H9 (cell line): Measurements from ENCODE around the gene TMEM220. TPM values are rescaled to one million over a fixed set of nuclear protein-coding genes. Genes with fewer than 3 reads are reported as not detected.

Experiments used
- DNase-seq: peaks from one replicate; pipeline ENCODE4 v3.0.0-alpha.2; 2017
- H2AFZ ChIP-seq: one replicate; pipeline ENCODE4 v1.6.1; 2013; ENCODE audit warnings: mild to moderate bottlenecking, low read length, control low read depth, moderate library complexity
- H2AK5ac ChIP-seq: 2 replicates; pipeline ENCODE4 v1.6.1; 2013; ENCODE audit warnings: low read length, control low read depth, mixed read lengths; ENCODE audit not compliant: insufficient read length
- H2BK120ac ChIP-seq: one replicate; pipeline ENCODE4 v1.6.1; 2013; ENCODE audit warnings: low read depth, mild to moderate bottlenecking, low read length, control low read depth, inconsistent platforms; ENCODE audit not compliant: poor library complexity, severe bottlenecking
- H2BK12ac ChIP-seq: 2 replicates; pipeline ENCODE4 v1.6.1; 2013; ENCODE audit warnings: low read length, control low read depth, mixed read lengths, low read depth; ENCODE audit not compliant: insufficient read length
- H2BK15ac ChIP-seq: 2 replicates; pipeline ENCODE4 v1.6.1; 2013; ENCODE audit warnings: low read depth, low read length, control low read depth
- H2BK20ac ChIP-seq: one replicate; pipeline ENCODE4 v1.6.1; 2013; ENCODE audit warnings: low read depth, mild to moderate bottlenecking, low read length, control low read depth, inconsistent platforms; ENCODE audit not compliant: poor library complexity, severe bottlenecking
- H2BK5ac ChIP-seq: 2 replicates; pipeline ENCODE4 v1.6.1; 2013; ENCODE audit warnings: low read length, control low read depth, mixed read lengths; ENCODE audit not compliant: insufficient read length
- H3K14ac ChIP-seq: 2 replicates; pipeline ENCODE4 v1.6.1; 2013; ENCODE audit warnings: low read length, control low read depth; ENCODE audit not compliant: insufficient read depth
- H3K18ac ChIP-seq: 2 replicates; pipeline ENCODE4 v1.6.1; 2013; ENCODE audit warnings: low read depth, mild to moderate bottlenecking, mixed read lengths, low read length, control low read depth; ENCODE audit not compliant: insufficient read length
- H3K23ac ChIP-seq: 2 replicates; pipeline ENCODE4 v1.6.1; 2013; ENCODE audit warnings: low read length, control low read depth, mixed read lengths, low read depth; ENCODE audit not compliant: insufficient read length
- H3K23me2 ChIP-seq: 2 replicates; pipeline ENCODE4 v1.6.1; 2013; ENCODE audit warnings: low read depth, mild to moderate bottlenecking, mixed read lengths, low read length, control low read depth; ENCODE audit not compliant: insufficient read length, poor library complexity, severe bottlenecking
- H3K27ac ChIP-seq: 2 replicates; pipeline ENCODE4 v1.5.1; 2013; ENCODE audit warnings: low read length, control low read depth, mixed read lengths, low read depth; ENCODE audit not compliant: insufficient read length
- H3K27me3 ChIP-seq: 2 replicates; pipeline ENCODE4 v1.6.1; 2013; ENCODE audit warnings: low read length, control low read depth, inconsistent platforms; ENCODE audit not compliant: insufficient read depth
- H3K4ac ChIP-seq: 2 replicates; pipeline ENCODE4 v1.6.1; 2013; ENCODE audit warnings: low read depth, mild to moderate bottlenecking, control low read depth, inconsistent platforms, low read length, moderate library complexity
- H3K4me1 ChIP-seq: 2 replicates; pipeline ENCODE4 v1.6.1; 2013; ENCODE audit warnings: low read length, control low read depth, inconsistent platforms; ENCODE audit not compliant: insufficient read depth
- H3K4me2 ChIP-seq: 2 replicates; pipeline ENCODE4 v1.6.1; 2013; ENCODE audit warnings: low read length, control low read depth, mixed read lengths; ENCODE audit not compliant: insufficient read length, insufficient read depth
- H3K56ac ChIP-seq: 2 replicates; pipeline ENCODE4 v1.6.1; 2013; ENCODE audit warnings: low read depth, mild to moderate bottlenecking, mixed read lengths, low read length, control low read depth; ENCODE audit not compliant: insufficient read length
- H3K79me1 ChIP-seq: 2 replicates; pipeline ENCODE4 v1.6.1; 2013; ENCODE audit warnings: low read depth, mild to moderate bottlenecking, moderate library complexity, low read length, control low read depth, inconsistent platforms; ENCODE audit not compliant: insufficient read depth, poor library complexity, severe bottlenecking
- H3K79me2 ChIP-seq: 2 replicates; pipeline ENCODE4 v1.6.1; 2013; ENCODE audit warnings: low read length, control low read depth, inconsistent platforms; ENCODE audit not compliant: insufficient read depth
- H3K9ac ChIP-seq: 2 replicates; pipeline ENCODE4 v1.6.1; 2013; ENCODE audit warnings: low read length, control low read depth, mixed read lengths; ENCODE audit not compliant: insufficient read length; ENCODE audit errors: extremely low read depth
- H3K9me3 ChIP-seq: one replicate; pipeline ENCODE4 v1.6.1; 2013; ENCODE audit warnings: low read depth, low read length, inconsistent platforms; ENCODE audit not compliant: control insufficient read depth
- H3T11ph ChIP-seq: one replicate; pipeline ENCODE4 v1.6.1; 2013; ENCODE audit warnings: mild to moderate bottlenecking, low read length, control low read depth, inconsistent platforms
- H4K20me1 ChIP-seq: one replicate; pipeline ENCODE4 v1.6.1; 2013; ENCODE audit not compliant: control insufficient read depth, insufficient read length, insufficient read depth
- H4K5ac ChIP-seq: 2 replicates; pipeline ENCODE4 v1.6.1; 2013; ENCODE audit warnings: low read depth, mild to moderate bottlenecking, mixed read lengths, low read length, control low read depth; ENCODE audit not compliant: insufficient read length
- H4K8ac ChIP-seq: replicated peaks from 2 replicates; pipeline ENCODE4 v1.6.1; 2013; ENCODE audit warnings: low read length, control low read depth, mixed read lengths, low read depth; ENCODE audit not compliant: insufficient read length
- H4K91ac ChIP-seq: 2 replicates; pipeline ENCODE4 v1.6.1; 2013; ENCODE audit warnings: low read depth, mild to moderate bottlenecking, moderate library complexity, mixed read lengths, low read length, control low read depth; ENCODE audit not compliant: insufficient read length
- H3K27ac Mint-ChIP-seq, 3 experiments: 2 replicates in 2 of 3; 3 replicates in 1 of 3; pipeline ENCODE4 v1.8.0; 2020 to 2021; ENCODE audit warnings: mixed read lengths in 3 of 3, mild to moderate bottlenecking in 1 of 3, moderate library complexity in 1 of 3
- H3K27me3 Mint-ChIP-seq: 2 replicates; pipeline ENCODE4 v1.8.0; 2021; ENCODE audit warnings: low read depth, mild to moderate bottlenecking, moderate library complexity, mixed read lengths
- H3K36me3 Mint-ChIP-seq, 3 experiments: 2 replicates in 2 of 3; 3 replicates in 1 of 3; pipeline ENCODE4 v1.8.0; 2020 to 2021; ENCODE audit warnings: low read depth in 3 of 3, mixed read lengths in 3 of 3; ENCODE audit not compliant: insufficient read depth in 1 of 3
- H3K4me1 Mint-ChIP-seq, 2 experiments: 2 replicates each; pipeline ENCODE4 v1.8.0; 2020; ENCODE audit warnings: mixed read lengths in 2 of 2
- H3K4me3 Mint-ChIP-seq, 2 experiments: 2 replicates in 1 of 2; 3 replicates in 1 of 2; pipeline ENCODE4 v1.8.0; 2020 to 2021; ENCODE audit warnings: mild to moderate bottlenecking in 2 of 2, mixed read lengths in 2 of 2, moderate library complexity in 1 of 2
- H3K9me3 Mint-ChIP-seq, 2 experiments: 2 replicates in 1 of 2; 3 replicates in 1 of 2; pipeline ENCODE4 v1.8.0; 2020; ENCODE audit warnings: mild to moderate bottlenecking in 2 of 2, mixed read lengths in 2 of 2, moderate library complexity in 1 of 2
- CTCF ChIP-seq: fragments of 200-600 bp; sonication (generic); conservative IDR thresholded peaks from 3 replicates; pipeline ENCODE4 v1.8.0; 2021; ENCODE audit warnings: antibody characterized with exemption, mild to moderate bottlenecking
- WGBS: extraction: QIAGEN DNeasy Blood & Tissue Kit; methylation state at CpG from one replicate; pipeline ENCODE4 v1.1.7; 2013; ENCODE audit warnings: missing lambda C conversion rate, low lambda C conversion rate, mixed read lengths; ENCODE audit not compliant: insufficient read length; ENCODE audit errors: extremely low coverage; 5-methylcytosine and 5-hydroxymethylcytosine counted together
- total RNA-seq: library from RNA; stranded (reverse); gene quantifications from 2 replicates; pipeline ENCODE4 v1.2.1, GENCODE V29; 2021

The TMEM220 gene
- total RNA-seq, 1 experiment from 2014 or later, result 6.1 TPM

- Histone ChIP-seq H2BK5ac (no peak overlapping the region), H2BK20ac (no peak overlapping the region), H3K27ac (no peak overlapping the region), H3K27me3 (no peaks in the 10 kb centered on the region), H3K4ac (no peak overlapping the region), H3K18ac (no peak overlapping the region), H3K23me2 (no peaks in the 10 kb centered on the region), H3K79me1 (no peaks in the 10 kb centered on the region), H3K9ac (no peak overlapping the region), H3K14ac (no peak overlapping the region), H3T11ph (no peak overlapping the region), H3K4me2 (no peak overlapping the region), H2BK120ac (no peak overlapping the region), H2AFZ (no peak overlapping the region), H3K9me3 (no peaks in the 10 kb centered on the region), H2AK5ac (no peak overlapping the region), H3K56ac (no peak overlapping the region), H4K91ac (no peak overlapping the region), H3K23ac (no peak overlapping the region), H2BK12ac (no peak overlapping the region), H4K20me1 (no peaks in the 10 kb centered on the region), H3K4me1 (no peaks in the 10 kb centered on the region; the same call in 1 of the 2 replicates), H2BK15ac (no peak overlapping the region), H3K79me2 (no peaks in the 10 kb centered on the region), H4K8ac (no peak overlapping the region), H4K5ac (no peak overlapping the region)
- H3K4me1 Mint-ChIP-seq, result peaks cover 9 to 15% of the 10 kb centered on the region in 2 experiments
- no peaks in the 10 kb centered on the region for H3K27me3 Mint-ChIP-seq
- DNase-seq, result no peak
- WGBS, result no CpG with 5 or more reads among the region's 5 CpGs
- H3K9me3 Mint-ChIP-seq, result peaks cover 0 to 2% of the 10 kb centered on the region in 2 experiments; a peak in 4 of 5 replicates
- H3K36me3 Mint-ChIP-seq, result peaks cover 2 to 9% (median 3%) of the 10 kb centered on the region in 3 experiments; a peak in 5 of 7 replicates
- H3K27ac Mint-ChIP-seq, result no peak overlapping the region
- H3K4me3 Mint-ChIP-seq, result no peak overlapping the region
- no peak for TF ChIP-seq CTCF
Measured at GRCh38 chr17:10727192-10727591, 2.6 kb downstream of the TMEM220 start.
